Stimulated activated naive CD4-positive, alpha-beta T cell (primary cell): ENCODE data around the gene CCN5.
"Not testable (repeated sequence)": the region's sequence is repeated elsewhere in the genome, so short reads cannot be mapped to it uniquely, and the experiment has no call there.

Source experiments
- DNase-seq, 6 experiments: peaks; one replicate each; lab custom pipeline; 2025; lab: John Stamatoyannopoulos, UW

The CCN5 gene

GRCh38 chr20:44695295-44695673, 19.9 kb upstream of the CCN5 start:
- DNase-seq, result no peak

- no peak for DNase-seq
Observed at GRCh38 chr20:44695674-44696300, 19.4 kb upstream of the CCN5 start.

DNA sequence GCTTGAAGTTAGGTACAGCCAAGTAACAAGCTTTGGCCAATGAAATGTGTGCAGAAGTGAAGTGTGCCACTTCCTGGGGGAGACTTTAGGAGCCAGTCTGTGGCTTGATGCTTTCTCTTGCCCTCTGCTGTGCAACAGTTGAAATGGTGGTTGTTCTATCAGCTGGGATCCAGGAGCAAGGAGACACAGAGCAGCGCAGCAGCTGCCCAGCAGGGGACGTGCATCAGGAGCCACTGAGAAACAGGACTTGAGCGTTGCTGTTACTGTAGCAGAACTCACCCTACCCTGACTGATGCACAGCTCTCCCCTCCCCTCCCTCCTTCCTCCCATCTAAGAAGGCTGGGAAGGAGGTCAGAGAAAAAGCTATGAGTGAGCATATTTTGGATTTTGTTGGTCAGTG, 18.9 kb upstream of the CCN5 start:
- DNase-seq, result no peak

GRCh38 chr20:44697041-44697440, 18.1 kb upstream of the CCN5 start:
- not testable (repeated sequence) for DNase-seq

DNA sequence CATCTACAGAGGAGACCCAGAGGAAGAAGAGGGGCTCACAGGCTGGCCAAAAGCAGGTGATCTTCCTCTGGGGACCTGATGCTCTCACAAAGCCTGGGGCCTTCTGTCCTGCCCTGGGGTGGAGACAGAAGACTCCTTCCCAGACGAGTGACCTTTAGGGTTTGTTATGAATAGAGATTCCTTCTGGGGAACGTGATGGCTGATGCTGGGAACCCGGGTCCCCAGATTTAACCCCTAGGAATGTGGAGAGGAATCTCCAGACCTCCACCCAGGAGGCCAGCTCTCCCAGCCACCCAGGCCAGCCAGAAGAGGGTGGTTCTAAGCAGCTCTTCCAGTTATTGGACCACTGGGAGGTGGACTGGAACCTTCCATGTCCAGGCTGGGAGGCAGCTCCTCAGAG, 16.8 kb upstream of the CCN5 start:
- no peak for DNase-seq

DNA sequence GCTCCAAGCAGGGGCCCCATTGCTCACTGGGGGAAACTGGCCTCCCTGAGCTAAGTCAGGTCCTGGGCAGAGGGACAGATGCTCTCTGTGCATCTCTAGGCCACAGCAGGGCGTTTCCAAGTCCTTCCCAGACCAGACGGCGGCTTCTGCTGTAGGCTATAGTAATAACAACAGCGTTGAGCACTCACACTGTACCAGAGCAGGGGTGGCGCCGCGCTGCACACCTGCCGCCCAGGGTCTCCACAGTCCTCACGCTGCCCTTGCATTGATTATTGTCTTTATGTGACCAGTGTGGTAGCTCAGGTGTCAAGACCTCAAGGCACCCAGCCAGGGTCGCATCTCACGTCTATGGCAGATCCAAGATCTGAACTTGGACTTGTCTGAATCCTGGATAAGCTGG, 14.9 kb upstream of the CCN5 start:
- no peak for DNase-seq

DNA sequence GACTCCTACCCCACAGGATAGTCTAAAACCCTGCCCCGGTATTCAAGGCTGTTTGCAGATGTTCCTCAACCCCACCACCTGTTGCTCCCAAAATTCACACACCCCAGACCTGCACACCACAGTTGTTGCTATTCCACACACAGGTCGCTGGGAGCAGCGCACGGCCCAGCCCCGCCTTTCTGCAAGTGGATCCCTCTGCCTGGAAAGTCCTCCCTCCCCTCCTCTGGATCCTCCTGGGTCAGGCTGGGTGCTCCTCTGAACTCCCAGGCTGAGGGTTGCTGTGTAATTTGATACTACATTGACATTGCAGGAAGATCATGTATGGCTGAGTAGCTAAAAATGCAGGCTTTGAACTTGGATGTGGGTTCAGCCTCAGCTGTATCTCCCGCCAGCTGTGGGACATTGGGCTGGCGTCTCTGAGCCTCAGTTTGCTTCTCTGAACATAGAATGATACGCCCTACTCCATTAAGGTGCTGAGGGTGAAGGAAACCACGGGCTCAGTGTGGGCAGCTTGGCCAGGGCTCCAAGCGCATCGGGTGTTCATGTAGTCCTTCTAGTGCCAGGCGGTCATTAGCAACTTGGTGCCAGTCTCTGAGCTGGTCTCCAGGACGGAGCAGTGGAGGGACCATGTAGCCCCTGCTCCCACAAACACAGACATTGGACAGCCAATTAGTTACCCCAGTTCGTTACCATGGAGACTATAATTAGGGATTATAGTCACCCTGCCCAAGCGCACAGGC, 13.9 kb upstream of the CCN5 start:
- DNase-seq, result no peak

DNA sequence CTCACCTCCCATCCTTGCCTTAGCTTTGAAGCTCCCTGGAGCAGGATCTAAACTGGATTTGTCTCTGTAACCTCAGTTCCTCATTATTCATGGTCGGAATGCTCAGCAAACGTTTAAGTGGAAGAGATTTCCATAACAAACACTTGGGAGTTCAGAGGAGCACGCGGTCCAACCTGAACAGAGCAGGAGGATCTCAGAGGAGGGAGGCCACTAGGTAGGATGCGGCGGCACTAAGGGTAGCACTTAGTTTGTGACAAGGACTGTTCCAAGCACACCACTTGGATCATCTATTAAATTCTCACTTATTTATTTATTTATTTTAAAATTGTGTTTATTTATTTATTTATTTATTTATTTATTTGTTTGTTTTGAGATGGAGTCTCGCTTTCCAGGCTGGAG, 13.3 kb upstream of the CCN5 start:
- no peak for DNase-seq

- DNase-seq, result no peak
Observed at GRCh38 chr20:44702776-44703175, 12.4 kb upstream of the CCN5 start.

DNA sequence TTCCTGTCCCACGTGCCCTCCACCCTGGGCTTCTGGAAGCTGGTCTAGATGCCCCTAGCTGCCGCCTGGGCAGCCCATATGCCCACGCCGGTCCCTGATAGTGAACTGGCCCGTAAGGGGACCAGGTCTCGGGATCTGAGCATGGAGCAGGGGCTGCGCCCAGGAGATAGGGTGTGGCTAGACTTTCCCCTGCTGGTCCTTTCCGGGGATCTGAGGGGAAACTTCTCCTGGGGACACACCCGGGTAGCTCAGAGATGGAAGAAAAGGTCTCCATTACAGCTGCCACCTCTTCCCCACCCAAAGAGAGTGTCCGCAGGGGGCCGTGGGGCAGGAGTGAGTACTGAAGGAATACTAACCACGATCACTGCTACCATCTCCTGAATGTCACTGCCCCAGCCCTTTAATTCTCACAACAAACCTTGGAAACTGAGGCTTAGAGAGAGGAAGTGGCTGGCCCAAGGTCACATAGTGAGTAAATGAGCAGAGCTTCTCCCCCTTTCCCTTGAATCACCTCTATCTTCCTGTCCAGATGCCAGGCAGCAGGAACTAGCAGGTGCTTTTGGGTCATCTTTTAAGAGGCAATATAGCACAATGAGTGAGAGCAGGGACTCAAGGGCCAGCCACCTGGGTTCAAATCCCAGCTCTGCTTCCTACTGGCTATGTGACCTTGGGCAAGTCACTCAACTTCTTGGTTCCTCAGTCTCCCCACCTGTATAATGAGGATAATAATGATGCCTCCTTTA, 11.8 kb upstream of the CCN5 start:
- DNase-seq, result no peak

GRCh38 chr20:44703956-44704488, 11.1 kb upstream of the CCN5 start:
- DNase-seq, result no peak

GRCh38 chr20:44704551-44704971, 10.6 kb upstream of the CCN5 start:
- no peak for DNase-seq

GRCh38 chr20:44705364-44706094, 9.6 kb upstream of the CCN5 start:
- DNase-seq, result no peak

DNA sequence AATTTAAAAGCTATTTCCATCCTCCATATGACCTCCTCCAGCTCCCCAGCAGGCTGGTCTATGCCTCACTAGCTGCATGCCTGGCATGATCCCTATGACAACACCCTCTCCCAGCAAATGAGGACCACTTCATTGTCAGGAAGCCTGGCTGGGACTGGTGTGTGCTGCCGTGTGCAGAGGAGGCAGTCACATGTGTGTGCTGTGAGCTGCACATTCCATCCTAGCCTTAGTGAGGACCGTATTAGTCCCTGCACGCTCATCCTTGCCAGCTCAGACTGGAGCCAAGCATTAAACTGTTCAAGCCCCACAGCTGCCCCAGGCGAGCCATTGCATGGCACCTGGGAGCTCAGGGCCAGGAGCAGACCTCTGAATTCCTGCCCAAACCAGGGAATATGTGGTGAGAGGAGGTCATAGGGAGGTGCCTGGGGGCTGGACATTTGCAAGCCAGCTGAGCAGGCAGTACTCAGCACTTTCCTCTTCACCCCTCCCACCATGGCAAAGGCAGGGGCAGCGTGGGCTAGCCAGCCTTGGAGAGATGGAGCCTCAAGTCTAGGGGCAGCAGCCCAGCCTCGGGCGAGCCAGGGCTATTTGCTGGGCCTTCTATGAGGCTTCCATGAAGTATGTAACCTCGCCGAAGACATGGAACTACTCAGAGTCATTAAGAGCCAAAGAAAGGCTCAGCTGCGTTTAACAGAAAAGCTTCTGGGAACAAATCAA, 8.7 kb upstream of the CCN5 start:
- no peak for DNase-seq

GRCh38 chr20:44707018-44707579, 8.1 kb upstream of the CCN5 start:
- no peak for DNase-seq

GRCh38 chr20:44709380-44709779, 5.8 kb upstream of the CCN5 start:
- DNase-seq, result no peak

DNA sequence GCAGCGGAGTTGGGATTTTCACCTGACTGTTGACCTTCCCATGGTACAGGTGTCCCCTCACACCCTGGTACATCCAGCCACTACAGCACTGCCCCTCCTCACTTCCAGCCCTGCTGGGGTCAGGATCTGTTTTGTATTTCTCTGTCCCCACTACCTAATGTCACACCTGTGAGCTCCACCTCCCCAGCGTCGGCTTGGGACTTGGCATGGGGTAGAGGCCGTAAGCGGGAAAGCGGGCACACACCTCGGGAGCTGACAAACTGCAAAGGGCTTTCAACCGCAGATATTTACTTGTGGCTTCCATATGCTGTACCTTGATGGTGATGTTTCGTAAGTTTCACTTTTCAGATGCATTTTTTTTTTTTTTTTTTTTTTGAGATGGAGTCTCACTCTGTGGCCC, 5.4 kb upstream of the CCN5 start:
- DNase-seq, result no peak

GRCh38 chr20:44711237-44711636, 3.9 kb upstream of the CCN5 start:
- DNase-seq, result no peak

GRCh38 chr20:44714102-44714700, 968 bp upstream of the CCN5 start:
- DNase-seq, result no peak

DNA sequence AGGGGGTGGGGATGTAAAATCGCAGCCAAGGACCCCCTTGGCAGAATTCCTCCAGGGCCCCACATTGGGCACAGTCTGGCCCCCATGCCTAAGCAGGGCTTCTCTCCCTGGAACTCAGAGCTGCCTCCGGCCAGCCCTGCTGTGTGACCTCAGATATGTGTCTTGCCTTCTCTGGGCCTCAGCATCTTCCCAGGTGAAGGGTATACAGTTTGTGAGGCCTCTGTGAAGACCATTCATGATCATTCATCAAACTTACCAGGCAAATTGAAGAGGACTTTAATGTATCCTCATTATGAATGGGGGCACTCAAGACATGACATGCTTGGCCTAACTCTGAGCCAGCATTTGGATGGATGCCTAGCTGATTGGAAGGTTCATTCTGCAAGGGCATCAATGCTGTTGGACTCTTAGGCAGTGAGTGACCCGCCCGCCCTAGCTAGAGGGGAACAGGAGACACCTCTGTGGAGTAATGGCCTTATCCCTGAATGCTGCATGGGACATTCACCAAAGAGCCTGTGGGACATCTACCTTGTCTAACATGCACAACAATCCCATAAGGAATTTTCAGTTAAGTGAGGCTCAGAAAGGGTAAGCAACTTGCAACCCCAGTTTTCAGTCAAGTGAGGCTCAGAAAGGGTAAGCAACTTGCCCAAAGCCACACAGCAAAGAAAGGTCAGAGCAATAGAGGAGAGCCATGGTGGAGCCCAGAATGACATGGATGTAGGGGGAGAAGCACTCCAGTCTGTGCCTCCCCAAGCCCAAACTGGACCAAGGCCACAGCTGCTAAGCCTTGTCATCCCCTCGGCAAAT, 535 bp downstream of the CCN5 start:
- DNase-seq, result no peak
